ENCODE results near the gene TRIP12. TPM values are rescaled to one million over a fixed set of nuclear protein-coding genes. Genes with fewer than 3 reads are reported as not detected.
A peak's percentile ranks its signal among the peaks of the same experiment; 100 is the strongest.

Gene TRIP12
- total and polyA plus RNA-seq, 2 of the 13 experiments (the other 11 are each of a cell fraction or from before 2014, with no cell fraction given), result 72.1 to 153 TPM

DNA sequence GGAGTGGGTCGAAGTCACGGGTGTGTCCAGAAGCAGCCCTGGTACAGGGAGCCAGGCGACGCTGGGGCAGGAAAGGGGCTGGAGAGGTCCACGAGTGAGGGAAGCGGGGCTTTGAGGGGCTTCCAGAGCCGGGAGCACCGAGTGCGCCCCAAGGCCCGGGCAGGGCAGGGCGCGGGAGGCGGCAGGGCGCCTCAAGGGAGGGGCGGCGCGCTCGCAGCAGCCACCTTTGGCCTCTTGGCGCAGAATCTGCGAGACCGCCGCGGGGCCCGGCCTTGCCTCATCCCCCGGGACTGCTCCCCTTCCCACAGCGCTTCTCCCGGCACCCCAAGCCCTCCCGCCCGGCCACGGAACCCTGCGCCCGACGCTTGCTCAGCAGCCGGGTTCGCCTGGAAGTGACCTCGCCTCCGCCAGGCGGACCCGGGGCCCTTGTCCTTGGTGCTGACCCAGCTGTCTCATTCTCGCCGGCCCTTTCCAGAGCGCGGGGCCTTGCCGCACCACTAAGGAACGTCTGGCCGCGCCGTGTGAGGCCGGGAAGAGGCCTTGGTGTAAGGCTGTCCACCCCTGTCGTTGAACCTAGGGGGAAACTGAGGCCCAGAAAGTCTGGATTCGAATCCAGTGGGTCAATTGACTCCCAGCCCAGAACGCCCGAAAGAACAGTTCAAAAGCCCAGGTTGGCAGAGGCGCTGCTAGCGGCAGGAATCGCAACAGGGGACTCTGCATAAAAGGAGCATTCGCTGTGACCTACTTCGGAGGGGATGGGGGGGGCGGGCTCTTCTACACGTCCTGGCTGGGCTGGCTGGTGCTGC lies 206.9 kb downstream of the TRIP12 start (continued):
- no peak for TF ChIP-seq ZNF407 (CRISPR knock-in tag; IDR thresholded peaks at IDR 0.05; ENCODE audit: not compliant biosample characterization)
- TF ChIP-seq JARID2 (CRISPR knock-in tag; IDR thresholded peaks at IDR 0.05; ENCODE audit: insufficient replicate concordance), result peak; percentile 54
- TF ChIP-seq, protein P1, sequence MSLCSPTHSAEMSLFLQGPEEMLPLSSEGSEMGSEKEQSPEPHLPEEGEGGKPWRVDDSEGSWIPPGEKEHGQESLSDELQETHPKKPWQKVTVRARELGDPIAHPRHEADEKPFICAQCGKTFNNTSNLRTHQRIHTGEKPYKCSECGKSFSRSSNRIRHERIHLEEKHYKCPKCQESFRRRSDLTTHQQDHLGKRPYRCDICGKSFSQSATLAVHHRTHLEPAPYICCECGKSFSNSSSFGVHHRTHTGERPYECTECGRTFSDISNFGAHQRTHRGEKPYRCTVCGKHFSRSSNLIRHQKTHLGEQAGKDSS (CRISPR knock-in tag; IDR thresholded peaks at IDR 0.05; ENCODE audit: borderline replicate concordance, low read depth), result no peak
- TF ChIP-seq FOXM1 (CRISPR knock-in tag; IDR thresholded peaks at IDR 0.05), result no peak
- TF ChIP-seq ZBTB26 (CRISPR knock-in tag; IDR thresholded peaks at IDR 0.05; ENCODE audit: borderline replicate concordance), result peak; percentile 75; the same call in 1 of the 2 replicates
- peak; percentile 66; the same call in 1 of the 2 replicates for TF ChIP-seq ZNF446 (CRISPR knock-in tag; IDR thresholded peaks at IDR 0.05)
- TF ChIP-seq ZNF24 (IDR thresholded peaks at IDR 0.05), result no peak
- no peak for TF ChIP-seq ZNF468 (CRISPR knock-in tag; IDR thresholded peaks at IDR 0.05)
- TF ChIP-seq ZNF557 (CRISPR knock-in tag; IDR thresholded peaks at IDR 0.05), result no peak
- TF ChIP-seq ZNF569 (CRISPR knock-in tag; IDR thresholded peaks at IDR 0.05; ENCODE audit: borderline replicate concordance), result no peak
- TF ChIP-seq, protein P2, sequence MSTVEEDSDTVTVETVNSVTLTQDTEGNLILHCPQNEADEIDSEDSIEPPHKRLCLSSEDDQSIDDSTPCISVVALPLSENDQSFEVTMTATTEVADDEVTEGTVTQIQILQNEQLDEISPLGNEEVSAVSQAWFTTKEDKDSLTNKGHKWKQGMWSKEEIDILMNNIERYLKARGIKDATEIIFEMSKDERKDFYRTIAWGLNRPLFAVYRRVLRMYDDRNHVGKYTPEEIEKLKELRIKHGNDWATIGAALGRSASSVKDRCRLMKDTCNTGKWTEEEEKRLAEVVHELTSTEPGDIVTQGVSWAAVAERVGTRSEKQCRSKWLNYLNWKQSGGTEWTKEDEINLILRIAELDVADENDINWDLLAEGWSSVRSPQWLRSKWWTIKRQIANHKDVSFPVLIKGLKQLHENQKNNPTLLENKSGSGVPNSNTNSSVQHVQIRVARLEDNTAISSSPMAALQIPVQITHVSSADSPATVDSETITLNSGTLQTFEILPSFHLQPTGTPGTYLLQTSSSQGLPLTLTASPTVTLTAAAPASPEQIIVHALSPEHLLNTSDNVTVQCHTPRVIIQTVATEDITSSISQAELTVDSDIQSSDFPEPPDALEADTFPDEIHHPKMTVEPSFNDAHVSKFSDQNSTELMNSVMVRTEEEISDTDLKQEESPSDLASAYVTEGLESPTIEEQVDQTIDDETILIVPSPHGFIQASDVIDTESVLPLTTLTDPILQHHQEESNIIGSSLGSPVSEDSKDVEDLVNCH (CRISPR knock-in tag; IDR thresholded peaks at IDR 0.05), result no peak
- TF ChIP-seq, protein P3, sequence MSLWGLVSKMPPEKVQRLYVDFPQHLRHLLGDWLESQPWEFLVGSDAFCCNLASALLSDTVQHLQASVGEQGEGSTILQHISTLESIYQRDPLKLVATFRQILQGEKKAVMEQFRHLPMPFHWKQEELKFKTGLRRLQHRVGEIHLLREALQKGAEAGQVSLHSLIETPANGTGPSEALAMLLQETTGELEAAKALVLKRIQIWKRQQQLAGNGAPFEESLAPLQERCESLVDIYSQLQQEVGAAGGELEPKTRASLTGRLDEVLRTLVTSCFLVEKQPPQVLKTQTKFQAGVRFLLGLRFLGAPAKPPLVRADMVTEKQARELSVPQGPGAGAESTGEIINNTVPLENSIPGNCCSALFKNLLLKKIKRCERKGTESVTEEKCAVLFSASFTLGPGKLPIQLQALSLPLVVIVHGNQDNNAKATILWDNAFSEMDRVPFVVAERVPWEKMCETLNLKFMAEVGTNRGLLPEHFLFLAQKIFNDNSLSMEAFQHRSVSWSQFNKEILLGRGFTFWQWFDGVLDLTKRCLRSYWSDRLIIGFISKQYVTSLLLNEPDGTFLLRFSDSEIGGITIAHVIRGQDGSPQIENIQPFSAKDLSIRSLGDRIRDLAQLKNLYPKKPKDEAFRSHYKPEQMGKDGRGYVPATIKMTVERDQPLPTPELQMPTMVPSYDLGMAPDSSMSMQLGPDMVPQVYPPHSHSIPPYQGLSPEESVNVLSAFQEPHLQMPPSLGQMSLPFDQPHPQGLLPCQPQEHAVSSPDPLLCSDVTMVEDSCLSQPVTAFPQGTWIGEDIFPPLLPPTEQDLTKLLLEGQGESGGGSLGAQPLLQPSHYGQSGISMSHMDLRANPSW (CRISPR knock-in tag; IDR thresholded peaks at IDR 0.05; ENCODE audit: borderline replicate concordance), result no peak
